HUDEP-2 (cell line): Measurements from ENCODE around the gene PPP1R36.
A peak's percentile ranks its signal among the peaks of the same experiment; 100 is the strongest.
"Not testable (repeated sequence)": the region's sequence is repeated elsewhere in the genome, so short reads cannot be mapped to it uniquely, and the experiment has no call there.

Experiments
- DNase-seq, 76 experiments: peaks; one replicate each; lab custom pipeline; 2025; ENCODE audit not compliant: unreplicated experiment in 76 of 76; lab: John Stamatoyannopoulos, UW

Gene PPP1R36

DNA sequence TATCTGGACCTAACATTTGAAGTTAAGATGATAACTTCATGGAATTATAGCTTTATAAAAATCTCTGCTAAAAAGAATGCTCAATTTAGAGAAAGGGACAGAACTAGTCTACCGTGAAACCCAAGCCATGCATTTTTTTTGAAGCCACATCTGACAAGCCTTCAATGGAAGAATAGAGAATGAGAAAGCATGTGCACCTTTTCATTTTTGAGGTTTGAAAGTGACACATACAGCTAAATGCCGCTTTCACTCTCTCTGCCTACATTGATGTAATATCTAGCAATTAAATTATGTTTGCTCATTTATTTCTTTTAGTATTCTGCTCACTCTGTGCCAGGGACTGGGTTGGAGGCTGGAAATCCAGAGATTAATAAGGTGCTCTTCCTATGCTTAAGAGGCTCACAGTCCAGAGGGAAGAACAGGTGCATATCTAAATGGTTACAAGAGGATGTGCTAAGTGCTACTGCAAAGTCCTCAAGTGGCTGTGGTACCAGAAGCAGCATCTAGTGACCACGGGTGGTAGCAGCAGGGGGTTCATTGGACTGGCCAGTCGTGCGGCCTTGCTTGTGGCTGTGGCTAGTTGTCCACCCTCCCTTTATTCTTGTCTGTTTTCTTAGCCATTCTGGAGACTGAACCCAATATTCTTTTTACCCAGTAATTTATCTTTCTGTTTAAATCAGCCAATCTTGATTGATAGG, 60.4 kb downstream of the PPP1R36 start:
- no peak for DNase-seq

DNA sequence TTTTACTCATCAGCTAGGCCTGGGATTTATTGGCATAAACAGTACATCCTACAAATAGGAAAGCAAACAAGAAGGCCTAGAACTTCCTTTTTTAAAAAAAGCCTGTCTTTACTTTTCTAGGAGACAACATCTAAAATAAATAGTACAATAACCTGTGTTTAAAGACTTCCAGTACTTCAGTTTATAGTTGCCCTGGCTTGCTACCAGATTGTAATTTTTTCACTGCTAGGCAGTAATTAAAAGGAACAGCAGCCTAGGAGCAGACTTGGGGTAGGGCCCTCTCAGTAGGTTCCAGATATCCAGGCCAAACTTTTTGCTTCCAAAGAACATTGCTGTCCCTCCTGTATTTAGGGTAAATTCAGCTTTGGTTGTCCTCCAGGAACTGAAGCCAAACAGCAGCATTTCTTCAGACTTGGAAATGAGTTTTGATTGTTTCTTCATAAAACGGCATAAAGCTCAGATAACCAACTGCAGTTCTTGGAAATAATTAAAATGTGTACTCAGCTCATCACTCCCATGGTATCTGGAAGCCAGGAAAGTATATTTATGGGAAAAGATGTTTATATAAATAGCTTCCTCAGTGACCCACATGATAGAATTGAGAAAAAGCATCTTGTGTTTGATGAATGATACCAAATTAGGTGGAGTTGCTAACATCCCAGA, 61.7 kb downstream of the PPP1R36 start:
- DNase-seq = no peak

DNA sequence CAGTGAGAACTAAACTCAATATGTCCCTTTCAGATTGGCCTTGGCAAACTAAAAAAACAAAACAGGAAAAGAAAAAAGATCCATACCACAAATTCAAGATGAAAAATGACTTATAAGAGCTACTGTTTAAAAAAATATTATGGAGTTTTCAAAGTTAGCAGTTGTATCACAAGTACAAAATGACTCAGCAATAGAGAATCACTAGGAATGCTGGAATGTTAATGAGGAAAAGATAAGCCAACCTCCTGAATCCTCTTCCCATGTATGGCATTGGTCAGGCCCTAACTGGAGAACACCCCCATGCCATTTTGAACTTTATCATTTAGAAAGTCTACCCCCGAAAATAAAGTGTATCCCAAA, 62.2 kb downstream of the PPP1R36 start:
- DNase-seq = no peak

DNA sequence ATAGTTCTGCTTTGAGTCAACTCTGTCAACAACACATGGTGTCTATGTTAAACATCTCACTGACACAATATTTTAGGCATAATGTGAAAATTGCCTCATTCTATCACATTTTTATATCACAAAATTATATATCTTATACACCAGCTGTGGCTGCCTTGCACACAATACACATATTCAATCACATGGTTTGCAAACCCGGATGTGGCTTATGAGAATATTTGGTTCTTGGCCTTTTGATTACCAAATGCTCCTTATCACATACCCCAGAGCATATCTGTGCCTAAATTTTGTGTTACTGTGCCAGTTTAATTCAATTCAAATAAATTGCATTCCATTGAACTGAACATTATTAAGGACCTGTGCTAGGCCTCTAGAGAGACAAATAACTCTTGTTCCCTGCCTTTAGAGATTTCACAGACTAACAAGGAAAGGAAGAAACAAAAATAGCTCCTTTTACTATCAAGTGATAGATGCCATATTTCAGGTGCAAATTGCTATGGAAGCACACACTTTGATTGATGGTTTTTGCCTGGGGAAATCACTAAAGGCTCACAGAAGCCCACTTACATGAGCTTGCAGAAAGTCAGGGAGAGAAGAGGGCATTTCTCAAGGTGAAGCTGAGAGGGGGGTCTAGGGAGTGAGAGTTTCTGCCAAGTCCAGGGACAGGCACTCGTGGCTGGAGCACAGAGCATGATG, 63.4 kb downstream of the PPP1R36 start:
- DNase-seq = peak in 8 of 76 experiments; percentile 1 to 46 (median 8)

DNA sequence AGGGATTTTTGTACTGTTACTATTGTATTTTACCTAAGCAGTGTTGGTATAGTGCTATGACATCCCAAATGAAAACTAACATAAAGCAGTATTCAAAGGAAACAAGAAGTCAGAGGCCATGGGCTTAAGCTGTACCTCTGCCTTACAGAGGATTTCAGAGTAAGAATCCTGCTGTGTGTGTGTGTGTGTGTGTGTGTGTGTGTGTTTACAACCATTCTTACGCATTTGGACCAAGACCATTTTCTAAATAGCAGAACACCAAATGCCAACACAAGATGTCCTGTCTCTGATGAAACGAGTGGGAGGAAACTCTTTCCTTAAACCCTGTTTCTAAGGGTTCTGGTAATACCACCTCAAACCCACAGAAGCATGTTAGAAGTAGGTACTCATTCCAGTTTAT, 64.4 kb downstream of the PPP1R36 start:
- no peak for DNase-seq

DNA sequence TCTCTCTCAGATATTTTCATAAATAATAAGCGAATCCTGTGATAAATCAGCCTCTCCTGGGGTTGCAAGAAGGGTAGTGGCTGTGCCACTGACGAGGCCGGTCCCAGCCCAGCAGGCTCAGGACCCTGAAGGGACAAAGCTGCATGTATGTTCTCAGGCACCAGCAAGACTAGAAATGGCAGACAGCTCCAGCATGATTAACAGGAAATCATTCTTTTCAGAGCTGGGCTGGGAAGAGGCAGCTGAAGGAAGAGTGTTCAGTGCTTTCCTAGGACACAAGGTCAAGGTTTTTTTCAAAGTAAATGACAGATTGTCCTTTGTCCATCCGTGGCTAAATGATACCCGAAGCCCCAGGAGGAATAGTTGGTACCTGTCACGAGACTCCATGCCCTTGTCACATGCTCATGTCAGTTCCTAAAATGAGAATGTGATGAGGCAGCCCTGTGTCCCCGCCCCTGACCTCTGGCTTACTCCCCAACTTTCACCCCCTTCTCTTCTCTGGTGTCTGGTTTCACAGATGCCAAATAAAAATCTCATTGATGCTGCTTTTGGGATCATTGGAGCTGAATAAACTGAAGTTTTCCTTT, 65.1 kb downstream of the PPP1R36 start:
- no peak for DNase-seq

DNA sequence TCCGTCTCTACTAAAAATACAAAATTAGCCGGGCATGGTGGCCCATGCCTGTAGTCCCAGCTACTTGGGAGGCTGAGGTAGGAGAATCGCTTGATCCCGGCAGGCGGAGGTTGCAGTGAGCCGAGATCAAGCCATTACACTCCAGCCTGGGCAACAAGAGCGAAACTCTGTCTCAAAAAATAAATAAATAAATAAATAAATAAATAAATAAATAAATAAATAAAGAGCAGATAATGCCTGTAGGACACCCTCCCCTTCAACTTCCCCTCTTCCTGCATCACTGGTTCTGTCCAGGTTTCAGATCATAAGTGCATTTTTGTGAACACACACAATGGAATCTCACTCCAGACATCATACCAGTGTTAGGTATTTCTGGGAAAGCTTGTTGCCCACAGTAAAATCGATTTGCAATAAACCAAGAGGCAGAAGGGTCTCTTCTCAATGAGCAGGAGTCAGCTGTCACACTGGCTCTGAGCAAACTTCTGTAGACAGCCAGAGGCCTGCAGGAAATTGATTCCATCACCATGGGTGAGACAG, 68.2 kb downstream of the PPP1R36 start:
- not testable (repeated sequence) for DNase-seq

DNA sequence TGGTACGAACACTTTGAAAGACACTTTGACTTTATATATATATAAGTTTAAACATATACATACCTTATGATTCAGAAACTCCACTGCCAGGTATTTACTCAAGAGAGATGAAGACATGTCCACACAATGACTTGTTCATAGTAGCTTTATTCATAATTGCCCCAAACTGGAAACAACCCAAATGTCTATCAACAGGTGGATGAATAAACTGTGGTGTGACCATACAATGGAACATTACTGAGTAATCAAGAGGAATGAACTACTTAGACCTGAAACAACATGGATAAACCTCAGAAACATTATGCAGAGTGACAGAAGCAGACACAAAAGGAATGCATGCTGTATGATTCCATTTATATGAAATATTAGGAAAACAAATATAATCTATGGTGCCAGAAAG, 71.1 kb downstream of the PPP1R36 start:
- DNase-seq = no peak

DNA sequence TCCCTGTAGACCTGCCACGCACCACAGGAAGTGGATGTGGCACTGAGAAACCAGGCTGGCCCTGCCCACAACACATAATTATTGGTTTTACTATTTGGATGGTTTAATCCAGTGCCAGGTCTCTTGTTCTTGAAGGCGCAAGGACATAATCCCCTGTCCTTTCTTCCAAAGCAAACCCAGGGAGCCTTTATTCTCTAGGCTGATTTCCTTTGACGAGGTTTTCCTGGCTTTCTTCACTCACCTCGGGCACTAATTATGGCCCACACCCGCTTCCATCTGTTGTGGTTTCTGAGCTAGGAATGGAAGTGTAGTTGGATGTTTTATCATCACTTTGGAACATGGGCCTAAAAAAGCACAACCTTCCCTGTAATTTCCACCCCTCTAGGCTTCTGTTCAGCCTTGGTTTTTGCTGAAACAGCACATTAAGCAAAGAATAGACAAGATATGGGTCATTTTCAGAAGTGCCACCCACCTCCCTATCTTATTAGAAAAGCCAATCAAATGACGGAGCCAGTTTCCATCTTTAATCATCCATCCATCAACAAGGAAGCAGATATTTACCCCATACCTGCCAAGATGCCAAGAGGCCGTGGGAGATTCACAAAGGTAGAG, 73.9 kb downstream of the PPP1R36 start:
- DNase-seq = no peak

DNA sequence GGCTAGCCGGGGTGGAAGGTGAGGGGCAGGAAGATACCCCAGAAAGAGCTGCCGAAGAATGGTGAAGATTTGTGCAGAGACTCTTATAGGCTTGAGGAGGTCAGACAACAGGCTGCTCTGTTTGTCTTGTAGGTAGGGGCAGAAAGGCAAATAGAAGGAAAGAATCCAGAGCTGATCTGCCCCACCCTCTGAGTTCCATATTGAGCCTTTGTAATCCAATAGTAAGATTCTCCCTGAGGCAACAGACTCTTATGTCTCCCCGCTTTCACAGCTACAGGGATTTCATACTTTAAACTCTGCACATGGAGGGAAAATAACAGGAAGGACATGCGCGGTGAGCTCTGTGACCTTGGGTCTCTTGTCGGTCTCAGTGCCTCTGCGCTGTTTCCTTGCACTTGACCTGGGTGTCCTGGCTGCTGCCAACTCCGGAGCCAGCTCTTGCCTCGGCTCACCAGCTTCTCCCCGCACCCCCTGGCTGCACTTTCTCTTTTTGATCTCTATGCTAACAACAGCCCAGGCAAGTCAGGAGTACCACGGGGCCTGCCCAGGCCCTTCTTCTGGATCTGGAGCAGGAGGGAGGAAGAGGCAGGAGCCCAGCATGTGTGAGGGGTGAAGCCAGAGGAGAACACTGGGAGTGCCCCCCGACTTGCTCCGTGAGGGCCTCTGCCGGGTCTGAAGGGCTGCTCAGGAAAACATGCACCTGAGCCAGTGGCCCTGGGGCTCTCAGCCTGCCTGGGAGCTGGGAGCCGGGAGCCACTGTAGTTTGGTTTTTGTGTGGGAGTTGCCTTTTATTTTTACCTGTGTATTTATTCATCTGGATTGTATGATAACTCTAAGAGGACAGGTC, 75.8 kb downstream of the PPP1R36 start:
- DNase-seq = no peak

DNA sequence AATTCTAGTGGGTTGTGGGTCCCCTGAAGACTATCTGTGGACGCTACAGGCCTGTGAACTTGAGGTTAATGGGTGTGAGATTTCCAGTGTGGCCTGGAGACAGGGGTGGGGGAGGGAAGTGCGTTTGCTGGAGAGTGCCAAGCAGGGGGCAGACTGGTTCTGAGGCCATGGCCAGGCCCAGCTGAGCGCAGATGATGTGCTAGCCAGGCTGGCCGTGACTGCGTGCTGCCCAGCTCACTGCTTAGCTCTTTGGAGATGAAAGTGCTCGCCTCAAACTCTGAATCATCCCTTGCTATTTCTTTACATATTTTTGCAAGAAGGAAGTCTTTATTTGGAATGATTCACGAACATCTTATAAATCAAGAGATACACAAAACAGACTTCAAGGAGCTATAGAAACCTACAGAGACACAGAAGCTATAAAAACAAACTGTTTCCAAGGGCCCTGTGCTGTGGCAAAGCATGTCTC, 79.2 kb downstream of the PPP1R36 start:
- DNase-seq = no peak

DNA sequence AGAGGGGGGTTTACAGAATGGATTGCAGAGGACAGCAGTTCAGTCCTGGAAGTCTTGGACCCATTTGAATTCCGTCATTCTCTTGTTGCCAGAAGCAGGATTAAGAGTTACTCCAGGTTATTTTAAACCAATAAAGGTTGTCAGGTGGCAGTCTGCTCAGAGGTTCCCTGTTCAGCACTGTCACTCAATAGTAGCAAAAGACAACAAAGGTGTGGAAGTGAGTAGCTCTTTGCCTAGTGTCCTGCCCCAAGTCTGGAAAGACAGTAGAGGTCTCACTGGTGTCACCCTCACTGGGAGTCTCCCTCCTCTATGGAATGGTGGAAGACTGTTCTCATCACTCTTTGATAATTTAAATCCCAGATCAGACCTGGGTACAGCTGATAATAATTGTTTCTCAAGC, 81.0 kb downstream of the PPP1R36 start:
- DNase-seq = no peak

DNA sequence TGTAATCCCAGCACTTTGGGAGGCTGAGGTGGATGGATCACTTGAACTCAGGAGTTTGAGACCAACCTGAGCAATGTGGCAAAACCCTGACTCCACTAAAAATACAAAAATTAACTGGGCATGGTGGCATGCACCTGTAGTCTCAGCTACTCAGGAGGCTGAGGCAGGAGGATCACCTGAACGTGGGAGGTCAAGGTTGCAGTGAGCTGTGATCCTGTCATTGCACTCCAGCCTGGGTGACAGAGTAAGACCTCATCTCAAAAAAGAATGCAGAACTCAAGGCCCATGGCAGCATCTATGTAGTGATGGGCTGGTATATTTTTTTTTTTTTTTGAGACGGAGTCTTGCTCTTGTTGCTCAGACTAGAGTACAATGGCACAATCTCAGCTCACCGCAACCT, 81.5 kb downstream of the PPP1R36 start:
- not testable (repeated sequence) for DNase-seq

DNA sequence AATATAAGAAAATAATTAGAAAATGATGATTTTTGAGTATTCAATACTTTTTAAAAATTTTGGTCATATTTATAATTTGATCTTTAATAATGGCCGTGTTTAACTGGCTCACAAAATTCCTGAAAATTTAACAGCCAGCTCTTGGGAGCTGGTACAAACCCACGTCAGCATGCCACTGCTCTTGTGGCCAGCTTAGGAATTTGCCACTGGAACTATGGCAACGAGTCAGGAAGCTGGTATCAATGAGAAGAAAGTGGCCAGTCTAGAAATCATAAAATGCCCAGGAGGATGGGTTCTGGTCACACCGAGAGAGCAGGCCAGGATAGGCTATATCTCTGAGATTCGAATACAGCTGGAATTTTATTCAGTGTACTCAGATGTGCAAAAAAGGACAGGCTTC, 82.3 kb downstream of the PPP1R36 start:
- no peak for DNase-seq

DNA sequence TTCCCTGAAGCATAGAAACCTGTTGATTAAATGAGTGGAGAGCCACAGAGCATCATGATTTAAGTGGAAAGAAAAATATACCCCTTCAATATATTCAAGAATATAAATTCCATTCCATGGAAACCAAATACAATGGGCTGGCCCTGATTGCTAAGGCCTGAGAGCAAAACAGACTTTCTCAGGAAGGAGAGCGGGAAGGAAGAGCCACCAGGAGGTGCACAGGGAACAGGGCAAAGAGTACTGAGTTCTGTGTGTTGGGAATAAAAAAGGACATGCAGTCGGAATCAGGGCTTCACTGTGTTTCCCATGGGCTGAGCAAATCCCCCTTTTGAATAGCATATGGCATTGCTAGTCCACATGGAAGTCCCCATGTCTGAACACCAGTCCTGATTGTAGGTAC, 84.8 kb downstream of the PPP1R36 start:
- no peak for DNase-seq

DNA sequence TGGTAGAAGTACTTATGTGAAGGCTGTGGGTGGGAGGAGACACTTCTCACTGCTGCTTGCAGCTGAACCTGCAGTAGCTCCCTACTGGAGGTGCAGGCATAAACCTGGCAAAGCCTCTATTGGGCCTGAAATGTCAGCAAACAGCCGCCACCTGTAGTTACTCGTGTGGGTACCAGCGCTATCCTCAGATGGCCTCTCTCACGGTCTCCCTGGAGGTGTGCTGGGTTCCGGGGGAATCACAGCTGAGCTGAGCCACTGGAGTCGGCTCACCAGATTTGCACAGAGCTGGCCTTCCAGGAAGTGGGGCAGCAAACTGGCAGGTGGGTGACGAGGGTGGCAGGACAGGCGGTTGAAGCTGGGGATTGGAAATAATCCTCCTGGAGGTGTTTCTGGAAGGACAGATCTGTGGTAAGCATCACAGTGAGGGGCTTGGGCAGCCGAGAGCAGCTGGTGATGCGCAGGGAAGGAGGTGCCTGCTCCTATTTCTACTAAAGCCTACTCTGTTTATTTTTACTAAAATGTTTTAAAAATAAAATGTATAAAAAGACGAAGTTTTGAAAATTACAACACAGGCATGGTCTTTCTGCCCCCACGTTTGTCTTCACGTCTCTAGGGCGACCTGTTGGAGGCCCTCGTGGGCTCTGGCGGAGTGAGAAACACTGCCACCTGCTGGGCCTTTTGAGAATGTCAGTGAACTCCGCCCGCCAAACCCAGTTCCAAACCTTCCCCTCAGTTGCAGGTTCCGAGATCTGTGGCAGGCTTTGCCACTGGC, 86.6 kb downstream of the PPP1R36 start:
- DNase-seq = peak in 63 of 76 experiments; percentile 6 to 74 (median 45)

DNA sequence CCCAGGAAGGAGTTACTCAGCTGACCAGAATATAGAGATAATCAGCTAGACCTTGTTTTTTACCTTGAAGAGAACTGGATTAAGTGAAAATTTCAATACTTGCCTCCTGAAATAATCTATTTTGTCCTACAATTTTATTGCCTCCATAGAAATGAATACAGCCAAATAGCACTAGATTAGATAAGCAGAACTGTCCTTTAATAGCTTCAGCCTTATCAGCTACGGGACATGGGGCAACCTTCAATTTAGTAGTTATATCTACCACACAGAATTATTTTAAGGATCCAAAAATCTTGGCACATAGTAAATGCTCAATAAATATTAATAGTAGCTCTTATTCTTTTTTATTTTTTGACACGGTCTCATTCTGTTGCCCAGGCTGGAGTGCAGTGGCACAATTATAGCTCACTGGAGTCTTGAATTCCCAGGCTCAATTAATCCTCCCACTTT, 87.2 kb downstream of the PPP1R36 start:
- DNase-seq = no peak

DNA sequence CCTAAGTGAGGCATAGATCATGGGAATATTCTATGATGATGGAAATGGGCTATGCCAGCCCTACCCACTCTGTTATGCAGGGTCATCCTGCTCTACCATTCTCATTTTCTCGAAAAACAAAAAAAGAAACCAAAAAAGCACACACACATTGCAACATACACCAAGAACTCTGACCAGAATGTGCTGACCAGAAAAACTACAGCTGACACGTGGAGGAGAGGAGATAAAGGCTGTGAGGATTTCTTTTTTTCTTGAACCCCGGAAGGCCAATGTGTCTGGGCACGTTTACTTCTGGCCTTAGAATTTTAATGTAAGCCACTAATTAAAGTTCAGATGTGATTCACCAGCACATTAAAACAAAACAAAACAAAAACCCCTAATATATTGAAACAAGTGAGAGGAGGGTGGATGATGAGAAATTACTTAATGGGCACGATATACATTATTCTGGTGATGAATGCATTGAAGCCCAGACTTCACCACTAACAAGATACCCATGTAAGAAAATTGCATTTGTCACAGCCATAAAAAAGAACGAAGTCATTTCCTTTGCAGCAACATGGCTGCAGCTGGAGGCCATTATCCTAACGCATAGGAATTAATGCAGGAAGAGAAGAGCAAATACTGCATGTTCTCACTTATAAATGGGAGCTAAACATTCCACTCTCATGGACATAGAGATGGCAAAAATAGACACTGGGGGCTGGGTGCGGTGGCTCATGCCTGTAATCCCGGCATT, 88.1 kb downstream of the PPP1R36 start:
- DNase-seq = no peak
